GM21423 (cell line): ENCODE data around the gene GADD45A.

ENCODE experiments used
- ATAC-seq: cut with Tn5 transposase; IDR thresholded peaks from one replicate; pipeline ENCODE4 v1.9.1; 2021; ENCODE audit warnings: mild to moderate bottlenecking, moderate library complexity; ENCODE audit not compliant: unreplicated experiment

Gene GADD45A

GRCh38 chr1:67687649-67688048 lies 2.6 kb downstream of the GADD45A start:
- ATAC-seq, result no peak

- no peak for ATAC-seq
Observed at GRCh38 chr1:67688526-67689219, 3.7 kb downstream of the GADD45A start.

- no peak for ATAC-seq
Observed at GRCh38 chr1:67689267-67690017, 4.4 kb downstream of the GADD45A start.

- ATAC-seq, result no peak
Observed at GRCh38 chr1:67690018-67690363, 5.0 kb downstream of the GADD45A start.

- ATAC-seq, result no peak
Observed at GRCh38 chr1:67690411-67690810, 5.4 kb downstream of the GADD45A start.

GRCh38 chr1:67691712-67692111 lies 6.7 kb downstream of the GADD45A start:
- no peak for ATAC-seq

- no peak for ATAC-seq
Observed at GRCh38 chr1:67695963-67696362, 11.0 kb downstream of the GADD45A start.

- ATAC-seq, result no peak
Observed at GRCh38 chr1:67696708-67697107, 11.7 kb downstream of the GADD45A start.

- no peak for ATAC-seq
Observed at GRCh38 chr1:67700220-67700619, 15.2 kb downstream of the GADD45A start.

GRCh38 chr1:67700692-67701410 lies 15.8 kb downstream of the GADD45A start:
- peak; percentile 49 for ATAC-seq

GRCh38 chr1:67701876-67702275 lies 16.9 kb downstream of the GADD45A start:
- ATAC-seq, result no peak

- no peak for ATAC-seq
Observed at GRCh38 chr1:67704351-67704750, 19.4 kb downstream of the GADD45A start.

- no peak for ATAC-seq
Observed at GRCh38 chr1:67705735-67706453, 20.9 kb downstream of the GADD45A start.

GRCh38 chr1:67708606-67709005 lies 23.6 kb downstream of the GADD45A start:
- no peak for ATAC-seq

GRCh38 chr1:67710417-67710816 lies 25.4 kb downstream of the GADD45A start:
- ATAC-seq, result no peak

GRCh38 chr1:67711158-67711854 lies 26.3 kb downstream of the GADD45A start:
- no peak for ATAC-seq

GRCh38 chr1:67711855-67712212 lies 26.8 kb downstream of the GADD45A start:
- no peak for ATAC-seq

- no peak for ATAC-seq
Observed at GRCh38 chr1:67713057-67713846, 28.3 kb downstream of the GADD45A start.

- no peak for ATAC-seq
Observed at GRCh38 chr1:67715819-67716218, 30.8 kb downstream of the GADD45A start.

GRCh38 chr1:67716800-67717199 lies 31.8 kb downstream of the GADD45A start:
- no peak for ATAC-seq
